GM21367 (cell line): ENCODE results near the gene PEX5.
"Not testable (repeated sequence)": the region's sequence is repeated elsewhere in the genome, so short reads cannot be mapped to it uniquely, and the experiment has no call there.

Experiments used
- ATAC-seq: cut with Tn5 transposase; IDR thresholded peaks from one replicate; pipeline ENCODE4 v1.9.1; 2021; ENCODE audit not compliant: unreplicated experiment

PEX5 gene

GRCh38 chr12:7210642-7211151 is 21.2 kb downstream of the PEX5 start:
- no peak for ATAC-seq

- no peak for ATAC-seq
Measured at GRCh38 chr12:7212678-7213077, 23.2 kb downstream of the PEX5 start.

GRCh38 chr12:7213745-7214144 is 24.3 kb downstream of the PEX5 start:
- ATAC-seq = not testable (repeated sequence)

GRCh38 chr12:7217475-7218069 is 28.1 kb downstream of the PEX5 start:
- no peak for ATAC-seq

- ATAC-seq = no peak
Measured at GRCh38 chr12:7219599-7220243, 30.2 kb downstream of the PEX5 start.

- no peak for ATAC-seq
Measured at GRCh38 chr12:7221486-7221885, 32.0 kb downstream of the PEX5 start.

- no peak for ATAC-seq
Measured at GRCh38 chr12:7229741-7230140, 40.3 kb downstream of the PEX5 start.

GRCh38 chr12:7241404-7242005 is 52.0 kb downstream of the PEX5 start:
- no peak for ATAC-seq

- no peak for ATAC-seq
Measured at GRCh38 chr12:7242176-7243101, 53.0 kb downstream of the PEX5 start.

- not testable (repeated sequence) for ATAC-seq
Measured at GRCh38 chr12:7251328-7251996, 62.0 kb downstream of the PEX5 start.

- no peak for ATAC-seq
Measured at GRCh38 chr12:7259060-7259459, 69.6 kb downstream of the PEX5 start.
